GM19463 (cell line): ENCODE data around the gene LRP2.

Experiments
- ATAC-seq: cut with Tn5 transposase; IDR thresholded peaks from one replicate; pipeline ENCODE4 v1.9.1; 2021; ENCODE audit warnings: mild to moderate bottlenecking, moderate library complexity; ENCODE audit not compliant: unreplicated experiment

LRP2 gene

GRCh38 chr2:169247211-169247610, 115.1 kb downstream of the LRP2 start:
- no peak for ATAC-seq

- no peak for ATAC-seq
These were observed 121.9 kb downstream of the LRP2 start for GRCh38 chr2:169240405-169240804.

- ATAC-seq: no peak
These were observed 124.4 kb downstream of the LRP2 start for GRCh38 chr2:169237939-169238338.

GRCh38 chr2:169237286-169237685, 125.0 kb downstream of the LRP2 start:
- ATAC-seq: no peak

- ATAC-seq: no peak
These were observed 129.7 kb downstream of the LRP2 start for GRCh38 chr2:169232551-169233154.

GRCh38 chr2:169230204-169230603, 132.1 kb downstream of the LRP2 start:
- ATAC-seq: no peak

- ATAC-seq: no peak
These were observed 132.7 kb downstream of the LRP2 start for GRCh38 chr2:169229590-169229989.

- no peak for ATAC-seq
These were observed 136.4 kb downstream of the LRP2 start for GRCh38 chr2:169225906-169226305.

GRCh38 chr2:169225233-169225750, 137.0 kb downstream of the LRP2 start:
- no peak for ATAC-seq

- ATAC-seq: peak; percentile 91
These were observed 139.7 kb downstream of the LRP2 start for GRCh38 chr2:169222665-169223064.

- ATAC-seq: no peak
These were observed 140.5 kb downstream of the LRP2 start for GRCh38 chr2:169221745-169222369.

- ATAC-seq: no peak
These were observed 151.4 kb downstream of the LRP2 start for GRCh38 chr2:169210917-169211316.

- ATAC-seq: no peak
These were observed 154.3 kb downstream of the LRP2 start for GRCh38 chr2:169208026-169208425.

GRCh38 chr2:169205176-169205575, 157.2 kb downstream of the LRP2 start:
- no peak for ATAC-seq

- ATAC-seq: no peak
These were observed 158.4 kb downstream of the LRP2 start for GRCh38 chr2:169203952-169204351.

- no peak for ATAC-seq
These were observed 161.6 kb downstream of the LRP2 start for GRCh38 chr2:169200756-169201155.

- no peak for ATAC-seq
These were observed 168.7 kb downstream of the LRP2 start for GRCh38 chr2:169193618-169194017.

- ATAC-seq: no peak
These were observed 172.0 kb downstream of the LRP2 start for GRCh38 chr2:169190197-169190775.

- ATAC-seq: no peak
These were observed 173.2 kb downstream of the LRP2 start for GRCh38 chr2:169189132-169189531.

GRCh38 chr2:169185711-169186110, 176.6 kb downstream of the LRP2 start:
- ATAC-seq: no peak

GRCh38 chr2:169184074-169184473, 178.3 kb downstream of the LRP2 start:
- ATAC-seq: no peak

- ATAC-seq: no peak
These were observed 179.8 kb downstream of the LRP2 start for GRCh38 chr2:169182573-169182972.
